Measurements from ENCODE around the gene CAMK1G. TPM values are rescaled to one million over a fixed set of nuclear protein-coding genes. Genes with fewer than 3 reads are reported as not detected.

The CAMK1G gene
- total RNA-seq, 2 experiments from 2014 or later = not detected

GRCh38 chr1:209554761-209555611 is 28.5 kb upstream of the CAMK1G start:
- no peak for DNase-seq
- TF ChIP-seq, protein P1, sequence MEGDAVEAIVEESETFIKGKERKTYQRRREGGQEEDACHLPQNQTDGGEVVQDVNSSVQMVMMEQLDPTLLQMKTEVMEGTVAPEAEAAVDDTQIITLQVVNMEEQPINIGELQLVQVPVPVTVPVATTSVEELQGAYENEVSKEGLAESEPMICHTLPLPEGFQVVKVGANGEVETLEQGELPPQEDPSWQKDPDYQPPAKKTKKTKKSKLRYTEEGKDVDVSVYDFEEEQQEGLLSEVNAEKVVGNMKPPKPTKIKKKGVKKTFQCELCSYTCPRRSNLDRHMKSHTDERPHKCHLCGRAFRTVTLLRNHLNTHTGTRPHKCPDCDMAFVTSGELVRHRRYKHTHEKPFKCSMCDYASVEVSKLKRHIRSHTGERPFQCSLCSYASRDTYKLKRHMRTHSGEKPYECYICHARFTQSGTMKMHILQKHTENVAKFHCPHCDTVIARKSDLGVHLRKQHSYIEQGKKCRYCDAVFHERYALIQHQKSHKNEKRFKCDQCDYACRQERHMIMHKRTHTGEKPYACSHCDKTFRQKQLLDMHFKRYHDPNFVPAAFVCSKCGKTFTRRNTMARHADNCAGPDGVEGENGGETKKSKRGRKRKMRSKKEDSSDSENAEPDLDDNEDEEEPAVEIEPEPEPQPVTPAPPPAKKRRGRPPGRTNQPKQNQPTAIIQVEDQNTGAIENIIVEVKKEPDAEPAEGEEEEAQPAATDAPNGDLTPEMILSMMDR (IDR thresholded peaks at IDR 0.05) = no peak
- peaks cover 3% of the 10 kb centered on the region for H3K27me3 Mint-ChIP-seq
- no peak for ATAC-seq
- no peaks in the 10 kb centered on the region for H3K4me1 Mint-ChIP-seq (ENCODE audit: low read depth)
- no peak overlapping the region for H3K27ac Mint-ChIP-seq
- H3K9me3 Mint-ChIP-seq = no peaks in the 10 kb centered on the region
- POLR2A ChIA-PET = no interaction called here
- H3K4me3 Mint-ChIP-seq = no peak overlapping the region
- no peaks in the 10 kb centered on the region for H3K36me3 Mint-ChIP-seq (ENCODE audit: low read depth)
- CTCF ChIA-PET = interaction anchor here (1.2 kb wide), 1 partner anchor 11 kb away, joined by 5 read pairs; no protein-coding TSS in a partner anchor
- intact Hi-C loops (cut with micrococcal nuclease) = no loop called here

- CTCF ChIA-PET = interaction anchor here (1.2 kb wide), 1 partner anchor 10 kb away, joined by 5 read pairs; no protein-coding TSS in a partner anchor
- TF ChIP-seq, protein P1 (IDR thresholded peaks at IDR 0.05) = no peak
- no peak for ATAC-seq
- POLR2A ChIA-PET = no interaction called here
- peaks cover 2% of the 10 kb centered on the region for H3K27me3 Mint-ChIP-seq
- H3K27ac Mint-ChIP-seq = no peak overlapping the region
- DNase-seq = no peak
- H3K4me1 Mint-ChIP-seq (ENCODE audit: low read depth) = no peaks in the 10 kb centered on the region
- no peak overlapping the region for H3K4me3 Mint-ChIP-seq
- intact Hi-C loops (cut with micrococcal nuclease) = no loop called here
- no peaks in the 10 kb centered on the region for H3K9me3 Mint-ChIP-seq
- H3K36me3 Mint-ChIP-seq (ENCODE audit: low read depth) = no peaks in the 10 kb centered on the region
Observed at GRCh38 chr1:209556162-209556690, 27.3 kb upstream of the CAMK1G start.

- intact Hi-C loops (cut with micrococcal nuclease) = no loop called here
Observed at GRCh38 chr1:209557221-209557620, 26.3 kb upstream of the CAMK1G start.

DNA sequence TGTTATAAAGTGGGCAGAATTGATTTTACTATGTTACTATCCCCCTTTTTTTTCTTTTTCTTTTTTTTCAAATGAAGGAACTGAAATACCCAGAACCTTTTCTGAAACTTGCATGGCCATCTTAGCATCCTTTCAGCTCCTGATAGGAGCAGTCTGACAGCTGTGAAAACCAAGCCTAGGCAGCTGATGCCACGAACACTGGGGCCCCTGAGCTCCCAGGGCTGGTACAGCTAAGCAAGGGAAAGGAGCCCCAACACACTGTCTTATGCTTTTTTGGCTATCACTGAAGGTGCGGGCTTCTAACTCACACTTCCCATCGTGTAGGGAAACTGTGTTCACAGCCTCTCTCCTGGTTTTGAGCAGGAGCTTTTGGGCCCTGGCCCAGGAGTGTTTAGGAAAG is 23.0 kb upstream of the CAMK1G start:
- Mint-ChIP-seq H3K4me3 (no peak overlapping the region), H3K9me3 (no peaks in the 10 kb centered on the region), H3K36me3 (ENCODE audit: low read depth) (no peaks in the 10 kb centered on the region), H3K27me3 (peaks cover 11% of the 10 kb centered on the region), H3K4me1 (ENCODE audit: low read depth) (no peaks in the 10 kb centered on the region), H3K27ac (no peak overlapping the region)
- ATAC-seq = no peak
- ChIA-PET CTCF (interaction anchor here (0.9 to 1.5 kb wide), 4 partner anchors 9 to 129 kb away, joined by 3 to 8 read pairs (median 3); no protein-coding TSS in a partner anchor), POLR2A (interaction anchor here (0.6 to 1.1 kb wide), 4 partner anchors 12 to 193 kb away, joined by 3 read pairs; no protein-coding TSS in a partner anchor)
- TF ChIP-seq, protein P1 (IDR thresholded peaks at IDR 0.05) = no peak
- no peak for DNase-seq
- intact Hi-C loops (cut with micrococcal nuclease) = no loop called here

More at GRCh38 chr1:209557221-209557620, 26.3 kb upstream of the CAMK1G start:
- H3K27ac Mint-ChIP-seq = no peak overlapping the region
- no peaks in the 10 kb centered on the region for H3K4me1 Mint-ChIP-seq (ENCODE audit: low read depth)
- H3K4me3 Mint-ChIP-seq = no peak overlapping the region
- CTCF ChIA-PET = no interaction called here
- no peak for ATAC-seq
- no peaks in the 10 kb centered on the region for H3K36me3 Mint-ChIP-seq (ENCODE audit: low read depth)
- no peaks in the 10 kb centered on the region for H3K9me3 Mint-ChIP-seq
- no peak for DNase-seq
- TF ChIP-seq, protein P1 (IDR thresholded peaks at IDR 0.05) = no peak
- POLR2A ChIA-PET = interaction anchor here (0.6 to 1.0 kb wide), 2 partner anchors 8 to 76 kb away, joined by 3 read pairs; no protein-coding TSS in a partner anchor
- peaks cover 5% of the 10 kb centered on the region for H3K27me3 Mint-ChIP-seq

GRCh38 chr1:209560952-209561351 is 22.6 kb upstream of the CAMK1G start:
- DNase-seq (no peak), ATAC-seq (no peak)
- Mint-ChIP-seq H3K4me3 (no peak overlapping the region), H3K27ac (no peak overlapping the region), H3K36me3 (ENCODE audit: low read depth) (no peaks in the 10 kb centered on the region), H3K9me3 (no peaks in the 10 kb centered on the region), H3K4me1 (ENCODE audit: low read depth) (no peaks in the 10 kb centered on the region), H3K27me3 (peaks cover 13% of the 10 kb centered on the region)
- ChIA-PET CTCF (interaction anchor here (0.9 to 1.5 kb wide), 3 partner anchors 9 to 129 kb away, joined by 3 to 8 read pairs (median 3); no protein-coding TSS in a partner anchor), POLR2A (interaction anchor here (0.6 to 1.1 kb wide), 4 partner anchors 12 to 194 kb away, joined by 3 read pairs; no protein-coding TSS in a partner anchor)
- TF ChIP-seq, protein P1 (IDR thresholded peaks at IDR 0.05) = no peak
- intact Hi-C loops (cut with micrococcal nuclease) = no loop called here

Data from activated CD8-positive, alpha-beta T cell treated with anti-CD3 and anti-CD28 coated beads for 36 hours (primary cell).